GM18951 (cell line): ENCODE data around the gene DTNA.
"Not testable (repeated sequence)": the region's sequence is repeated elsewhere in the genome, so short reads cannot be mapped to it uniquely, and the experiment has no call there.

Experiments used
- POLR2A ChIP-seq: IDR thresholded peaks from 4 replicates; pipeline ENCODE4 v1.6.1; 2011; ENCODE audit warnings: mild to moderate bottlenecking; ENCODE audit not compliant: insufficient read length, insufficient read depth; ENCODE audit errors: extremely low read depth
- in situ Hi-C: fragments of 300-500 bp; cut with MboI; formaldehyde crosslinking; loops from one replicate; pipeline ENCODE4 v1.12.0; 2022; ENCODE audit warnings: low sequenced_read_pairs, mixed read lengths, inconsistent platforms; ENCODE audit not compliant: unreplicated experiment

DTNA gene

DNA sequence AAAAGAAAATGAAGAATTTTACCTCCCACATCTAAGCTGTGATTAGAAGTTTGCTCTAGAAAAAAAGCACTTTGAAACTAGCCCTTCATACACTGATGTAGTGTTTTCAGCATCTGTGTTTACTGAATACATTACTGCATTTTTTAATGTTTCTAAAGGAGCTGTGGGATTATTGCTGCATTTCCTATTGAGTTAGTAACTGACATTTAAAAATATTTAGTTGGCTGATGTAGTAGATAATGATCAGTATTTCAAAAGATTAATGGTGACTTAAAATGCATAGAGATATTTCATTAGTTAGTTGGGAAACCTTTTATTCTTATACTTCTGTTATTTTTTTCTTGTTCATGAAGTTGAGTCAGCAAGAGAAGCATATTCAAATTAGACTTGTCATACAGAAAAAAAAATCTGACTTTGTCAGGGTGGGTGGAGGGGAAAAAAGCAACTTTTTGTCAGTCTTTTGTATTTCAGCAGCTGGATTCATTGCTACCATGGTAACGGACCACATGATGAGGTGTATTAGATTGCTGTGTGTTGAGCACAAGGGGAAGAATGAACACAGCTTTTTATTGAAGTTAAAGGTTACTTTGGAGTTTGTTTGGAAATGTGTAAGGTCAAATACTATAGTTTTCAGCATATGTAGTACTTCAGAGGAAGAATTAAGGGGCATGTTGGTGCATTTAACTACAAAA, at the start of gene DTNA:
Gene DTNA (plus strand): TSS at position 549 of the 692 bp plus-strand sequence. CDS start 45,679 bp downstream, outside the sequence.
- TF ChIP-seq POLR2A: no peak
- in situ Hi-C loops: no loop called here

DNA sequence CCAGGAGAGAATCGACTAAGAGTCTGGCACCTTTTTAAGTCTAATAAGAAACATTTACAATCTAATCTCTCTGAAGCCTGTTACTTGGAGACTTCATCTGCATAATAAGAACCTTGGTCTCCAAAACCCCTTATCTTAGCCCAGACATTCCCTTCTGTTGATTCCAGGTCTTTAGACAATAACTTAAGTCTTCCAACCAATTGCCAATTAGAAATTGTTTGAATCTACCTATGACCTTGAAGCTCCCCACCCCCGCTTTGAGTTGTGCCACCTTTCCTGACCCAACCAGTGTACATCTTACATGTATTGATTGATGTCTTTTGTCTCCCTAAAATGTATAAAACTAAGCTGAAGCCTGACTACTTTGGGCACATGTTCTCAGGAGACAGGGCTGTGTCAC, 49.5 kb upstream of the DTNA start:
- in situ Hi-C loops: no loop called here
- TF ChIP-seq POLR2A: no peak

DNA sequence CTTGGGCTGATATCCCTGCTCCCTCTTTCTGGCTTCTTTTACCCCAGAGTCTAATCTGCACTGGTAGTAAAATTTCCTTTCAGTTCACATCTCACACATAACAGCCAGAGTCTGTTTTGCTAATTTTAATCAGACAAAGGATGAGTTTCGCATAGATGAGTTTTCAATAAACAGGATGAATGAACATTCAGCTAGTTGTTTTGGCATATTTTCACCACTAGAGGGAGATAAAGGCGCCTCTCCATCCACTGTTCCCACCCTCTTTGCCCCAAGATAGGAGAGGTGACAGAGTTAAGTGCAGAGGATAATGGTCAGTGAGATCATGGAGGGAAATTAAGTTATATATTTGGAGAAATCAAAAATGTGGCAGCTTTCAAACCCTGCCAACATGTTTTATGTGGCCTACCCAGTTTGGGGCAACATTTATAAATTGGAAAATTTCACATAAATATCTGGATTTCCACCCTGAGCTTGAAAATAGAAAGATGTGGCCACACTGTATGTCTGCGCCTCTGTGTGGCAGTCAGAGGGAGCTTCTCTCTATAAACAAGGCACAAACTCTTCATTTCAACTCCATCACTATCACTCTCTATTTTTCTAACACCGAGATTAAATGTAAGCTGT, 48.5 kb upstream of the DTNA start:
- no peak for TF ChIP-seq POLR2A
- in situ Hi-C loops: no loop called here

DNA sequence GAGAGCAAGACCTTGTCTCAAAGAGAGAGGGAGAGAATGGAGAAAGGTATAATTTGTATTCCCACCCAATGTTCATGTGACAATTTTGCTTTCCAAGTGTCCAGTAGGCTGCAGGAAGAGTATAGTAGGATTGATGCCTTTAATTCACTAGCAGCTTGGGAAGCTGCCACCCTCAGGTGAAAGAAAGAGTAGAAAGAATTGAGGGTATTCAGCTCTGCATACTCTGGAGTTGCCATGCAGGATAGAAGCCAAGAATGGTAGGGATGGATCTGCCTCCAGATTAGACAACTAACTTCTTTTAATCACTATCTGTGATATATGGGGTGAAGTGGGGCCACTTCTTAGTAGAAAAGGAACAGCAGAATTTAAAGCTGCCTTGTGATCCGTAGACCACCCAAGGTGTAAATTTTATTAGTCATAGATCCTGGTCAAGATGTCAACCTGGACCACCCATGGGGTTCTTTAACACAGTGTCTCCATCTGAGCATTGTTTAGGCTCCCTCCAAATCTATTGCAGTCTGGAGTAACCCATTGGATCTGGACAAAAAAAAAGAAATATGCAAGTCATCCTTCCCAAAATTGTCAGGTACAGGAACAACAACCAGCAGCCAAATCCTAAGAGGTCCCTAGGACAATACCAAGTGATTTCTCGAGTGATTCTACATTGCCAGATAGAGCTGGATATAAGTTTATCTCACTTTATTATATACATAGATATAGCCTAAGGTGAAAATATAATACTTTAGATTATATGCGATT, 33.1 kb upstream of the DTNA start:
- TF ChIP-seq POLR2A: no peak
- in situ Hi-C loops: no loop called here

- in situ Hi-C loops: not testable (repeated sequence)
These were observed 20.3 kb upstream of the DTNA start for GRCh38 chr18:34689750-34690149.

DNA sequence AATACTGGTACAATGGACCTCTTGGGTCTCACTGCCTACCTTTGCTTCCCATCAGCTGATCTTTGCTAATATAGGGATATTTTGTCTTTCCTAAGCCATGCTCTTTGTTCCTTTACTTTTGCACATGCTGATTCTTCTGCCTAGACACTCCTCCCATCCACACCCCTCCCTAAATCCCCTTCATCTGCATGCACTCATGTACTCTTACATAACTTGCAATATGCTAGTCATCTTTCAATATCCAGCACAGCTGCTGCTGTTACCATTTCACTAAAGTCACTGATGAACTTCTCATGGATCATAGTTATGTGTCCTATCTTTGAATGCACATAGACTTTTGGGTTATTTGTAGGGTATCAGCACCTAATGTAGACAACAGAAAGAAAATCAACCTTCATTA, 18.5 kb upstream of the DTNA start:
- in situ Hi-C loops: no loop called here
- TF ChIP-seq POLR2A: no peak

GRCh38 chr18:34694591-34695165, 15.4 kb upstream of the DTNA start:
- in situ Hi-C loops: no loop called here
- TF ChIP-seq POLR2A: no peak

DNA sequence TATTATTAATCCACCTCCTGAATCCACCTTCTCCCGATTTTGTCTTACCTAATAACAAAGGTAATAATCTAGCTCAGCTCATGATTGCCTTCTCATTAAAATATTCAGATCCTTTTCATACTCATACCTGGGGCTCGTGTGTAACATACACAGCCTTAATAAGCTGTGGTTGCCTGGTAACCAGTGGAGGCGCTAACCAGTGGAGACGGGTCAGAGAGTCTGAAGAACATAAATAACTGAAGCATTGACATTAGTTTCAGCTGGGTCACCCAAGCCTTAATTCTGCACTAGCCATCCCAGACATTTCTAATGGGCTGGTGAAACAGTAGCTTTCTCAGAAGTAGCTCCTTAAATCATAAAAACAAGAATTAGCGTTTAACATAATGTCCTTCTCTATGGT, 14.8 kb upstream of the DTNA start:
- TF ChIP-seq POLR2A: no peak
- in situ Hi-C loops: no loop called here

GRCh38 chr18:34696671-34697070, 13.4 kb upstream of the DTNA start:
- in situ Hi-C loops: no loop called here
- TF ChIP-seq POLR2A: no peak

GRCh38 chr18:34697233-34697632, 12.9 kb upstream of the DTNA start:
- in situ Hi-C loops: no loop called here
- TF ChIP-seq POLR2A: no peak

DNA sequence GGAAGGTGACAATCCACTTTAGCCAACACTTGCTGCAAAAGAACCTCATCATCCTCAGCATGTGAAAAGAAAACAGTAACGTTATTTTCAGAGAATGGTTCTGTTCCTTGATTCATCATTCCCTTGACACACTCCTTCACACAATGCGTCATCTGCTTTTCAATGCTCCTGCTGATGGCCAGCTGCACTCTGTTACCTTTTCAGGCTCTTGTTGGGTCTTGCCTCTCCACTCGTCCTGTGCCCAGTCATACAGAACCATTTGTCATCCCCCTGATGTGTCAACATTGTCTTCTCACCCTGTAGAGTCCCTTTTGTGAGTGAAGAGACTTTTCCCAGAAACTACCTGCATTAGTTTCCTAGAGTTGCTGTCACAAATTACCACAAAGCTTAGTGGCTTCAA, 12.2 kb upstream of the DTNA start:
- no peak for TF ChIP-seq POLR2A

GRCh38 chr18:34701911-34702310, 8.2 kb upstream of the DTNA start:
- TF ChIP-seq POLR2A: no peak
- in situ Hi-C loops: no loop called here

More for the DNA sequence above, 12.2 kb upstream of the DTNA start:
- in situ Hi-C loops: no loop called here

- no peak for TF ChIP-seq POLR2A
- in situ Hi-C loops: no loop called here
These were observed 7.3 kb upstream of the DTNA start for GRCh38 chr18:34702814-34703213.
